Neural cell (in vitro differentiated cells): ENCODE results near the gene ABHD12. TPM values are rescaled to one million over a fixed set of nuclear protein-coding genes. Genes with fewer than 3 reads are reported as not detected.

Source experiments
- H2AFZ ChIP-seq: fragments of 200-600, 300-800 bp; sonication (generic), shearing (Covaris generic); 2 replicates; pipeline ENCODE4 v1.6.0; 2014; ENCODE audit warnings: low read depth, mild to moderate bottlenecking, antibody characterized with exemption, low read length, moderate library complexity
- H3F3A ChIP-seq: fragments of 200-600 bp; shearing (Covaris generic); 2 replicates; pipeline ENCODE4 v1.6.1; 2016; ENCODE audit warnings: mild to moderate bottlenecking, moderate library complexity, mixed read lengths, antibody characterized with exemption, low read length; ENCODE audit not compliant: insufficient read depth, poor library complexity, severe bottlenecking
- H3K27ac ChIP-seq: fragments of 200-600, 300-800 bp; sonication (generic), shearing (Covaris generic); 2 replicates; pipeline ENCODE4 v1.5.1; 2014; ENCODE audit warnings: mild to moderate bottlenecking, low read length, moderate library complexity
- H3K27me3 ChIP-seq: fragments of 300-800, 200-600 bp; sonication (generic), shearing (Covaris generic); 2 replicates; pipeline ENCODE4 v1.6.0; 2014; ENCODE audit warnings: mild to moderate bottlenecking, low read depth, low read length, moderate library complexity; ENCODE audit not compliant: insufficient read depth
- H3K36me3 ChIP-seq: fragments of 300-800, 200-600 bp; sonication (generic), shearing (Covaris generic); 2 replicates; pipeline ENCODE4 v1.5.1; 2014; ENCODE audit warnings: mild to moderate bottlenecking, antibody characterized with exemption, low read length, moderate library complexity; ENCODE audit not compliant: insufficient read depth
- H3K4me2 ChIP-seq: fragments of 300-800, 200-600 bp; sonication (generic), shearing (Covaris generic); 2 replicates; pipeline ENCODE4 v1.6.0; 2014; ENCODE audit warnings: mild to moderate bottlenecking, low read length
- H3K4me3 ChIP-seq: fragments of 300-800, 200-600 bp; sonication (generic), shearing (Covaris generic); 2 replicates; pipeline ENCODE4 v1.5.1; 2014; ENCODE audit warnings: mild to moderate bottlenecking, low read length, moderate library complexity
- H3K79me2 ChIP-seq: fragments of 200-600 bp; shearing (Covaris generic); replicated peaks from 2 replicates; pipeline ENCODE4 v1.6.0; 2014; ENCODE audit warnings: mild to moderate bottlenecking, low read length, moderate library complexity; ENCODE audit not compliant: insufficient read depth
- H3K9ac ChIP-seq: fragments of 300-800, 200-600 bp; sonication (generic), shearing (Covaris generic); 2 replicates; pipeline ENCODE4 v1.6.1; 2016; ENCODE audit warnings: mild to moderate bottlenecking, low read length, mixed read lengths
- H3K9me2 ChIP-seq: fragments of 200-600 bp; shearing (Covaris generic); 2 replicates; pipeline ENCODE4 v1.6.1; 2016; ENCODE audit warnings: mild to moderate bottlenecking, low read length, mixed read lengths; ENCODE audit not compliant: insufficient read depth
- H3K9me3 ChIP-seq: fragments of 200-600, 300-800 bp; sonication (generic), shearing (Covaris generic); 2 replicates; pipeline ENCODE4 v1.6.1; 2016; ENCODE audit warnings: mild to moderate bottlenecking, mixed run types, low read length, moderate library complexity, mixed read lengths
- H4K20me1 ChIP-seq: fragments of 200-600 bp; shearing (Covaris generic); 2 replicates; pipeline ENCODE4 v1.6.1; 2016; ENCODE audit warnings: mild to moderate bottlenecking, mixed run types; ENCODE audit not compliant: insufficient read depth
- EP300 ChIP-seq: fragments of 450-650 bp; conservative IDR thresholded peaks from 2 replicates; pipeline ENCODE4 v1.6.1; 2014; ENCODE audit warnings: antibody characterized with exemption, mild to moderate bottlenecking, moderate library complexity; ENCODE audit not compliant: poor library complexity, severe bottlenecking
- EZH2 ChIP-seq: fragments of 200-600, 300-800 bp; shearing (Covaris generic), sonication (generic); IDR thresholded peaks from 2 replicates; pipeline ENCODE4 v1.6.1; 2014; ENCODE audit warnings: antibody characterized with exemption, low read length, borderline replicate concordance, mild to moderate bottlenecking; ENCODE audit not compliant: insufficient read depth, poor library complexity, severe bottlenecking
- MXI1 ChIP-seq: fragments of 450-650 bp; conservative IDR thresholded peaks from 2 replicates; pipeline ENCODE4 v1.6.1; 2014; ENCODE audit warnings: antibody characterized with exemption, mild to moderate bottlenecking; ENCODE audit not compliant: poor library complexity, severe bottlenecking
- POLR2AphosphoS5 ChIP-seq: IDR thresholded peaks from 2 replicates; pipeline ENCODE4 v1.6.1; 2012
- RAD21 ChIP-seq: fragments of 450-650 bp; conservative IDR thresholded peaks from 2 replicates; pipeline ENCODE4 v1.6.1; 2014; ENCODE audit warnings: antibody characterized with exemption, mild to moderate bottlenecking, moderate library complexity
- REST ChIP-seq: IDR thresholded peaks from 2 replicates; pipeline ENCODE4 v1.6.1; 2012; ENCODE audit warnings: borderline replicate concordance
- SMC3 ChIP-seq: fragments of 450-650 bp; conservative IDR thresholded peaks from 2 replicates; pipeline ENCODE4 v1.6.1; 2014; ENCODE audit warnings: antibody characterized with exemption, mild to moderate bottlenecking, moderate library complexity; ENCODE audit not compliant: poor library complexity
- TAF1 ChIP-seq: IDR thresholded peaks from 2 replicates; pipeline ENCODE4 v1.6.1; 2012; ENCODE audit warnings: low read depth
- polyA plus RNA-seq: library from polyadenylated mRNA; depleted of rRNA; stranded (reverse); fragments of >200 nt; gene quantifications from 2 replicates; pipeline ENCODE4 v1.2.3, GENCODE V29; 2014
- TF ChIP-seq, protein P1 (sequence below): fragments of 450-650 bp; IDR thresholded peaks from 2 replicates; pipeline ENCODE4 v1.5.1; 2014; ENCODE audit warnings: antibody characterized with exemption, mild to moderate bottlenecking, moderate library complexity; ENCODE audit not compliant: poor library complexity, severe bottlenecking

ABHD12 gene
- polyA plus RNA-seq, 1 donor from 2014 or later: 32.3 TPM

DNA sequence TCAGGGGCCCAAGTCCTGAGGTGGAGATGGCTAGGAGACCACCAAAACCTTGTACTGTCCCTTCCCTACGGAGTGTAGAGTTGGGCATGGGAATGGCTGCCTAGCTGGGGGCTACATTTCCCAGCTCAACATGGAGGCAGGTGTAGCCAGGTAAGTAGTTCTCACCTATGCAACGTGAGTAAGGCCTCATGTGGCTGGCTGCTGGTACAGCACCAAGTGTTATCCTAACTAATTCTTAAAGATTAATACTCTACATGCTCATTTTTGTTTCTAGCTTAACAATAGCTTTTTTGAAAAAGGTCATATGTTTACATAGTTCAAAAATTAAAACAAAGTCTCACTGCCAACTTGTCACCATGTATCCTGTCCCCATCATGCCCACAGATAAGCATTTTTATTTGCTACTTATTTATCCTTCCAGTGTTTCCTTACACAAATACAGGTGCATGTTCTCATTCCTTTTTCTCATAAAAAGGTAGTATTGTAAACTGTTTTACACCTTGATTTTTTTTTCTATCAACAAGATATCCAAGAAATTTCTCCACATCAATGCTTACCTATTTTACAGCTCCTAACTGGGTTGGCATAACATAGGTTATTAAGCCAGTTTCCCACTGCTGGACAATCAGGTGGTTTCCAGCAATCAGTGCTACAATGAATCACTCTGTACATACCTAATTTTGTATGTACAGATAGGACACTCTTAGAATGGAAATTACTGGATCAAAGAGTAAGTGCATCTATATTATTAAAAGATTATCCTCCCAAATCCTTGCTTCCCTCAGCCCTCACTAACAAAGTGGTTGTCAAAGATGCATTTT lies 25.5 kb downstream of the ABHD12 start:
- Histone ChIP-seq H3K9ac (no peak overlapping the region), H3K27ac (no peak overlapping the region), H3K36me3 (no peaks in the 10 kb centered on the region), H3K4me3 (no peak overlapping the region), H3K9me3 (peaks cover 2% of the 10 kb centered on the region), H3F3A (no peaks in the 10 kb centered on the region), H3K27me3 (no peaks in the 10 kb centered on the region), H3K4me2 (no peak overlapping the region), H4K20me1 (no peaks in the 10 kb centered on the region), H2AFZ (no peak overlapping the region), H3K9me2 (no peaks in the 10 kb centered on the region), H3K79me2 (no peaks in the 10 kb centered on the region)
- no peak for TF ChIP-seq POLR2AphosphoS5
- TF ChIP-seq, protein P1, sequence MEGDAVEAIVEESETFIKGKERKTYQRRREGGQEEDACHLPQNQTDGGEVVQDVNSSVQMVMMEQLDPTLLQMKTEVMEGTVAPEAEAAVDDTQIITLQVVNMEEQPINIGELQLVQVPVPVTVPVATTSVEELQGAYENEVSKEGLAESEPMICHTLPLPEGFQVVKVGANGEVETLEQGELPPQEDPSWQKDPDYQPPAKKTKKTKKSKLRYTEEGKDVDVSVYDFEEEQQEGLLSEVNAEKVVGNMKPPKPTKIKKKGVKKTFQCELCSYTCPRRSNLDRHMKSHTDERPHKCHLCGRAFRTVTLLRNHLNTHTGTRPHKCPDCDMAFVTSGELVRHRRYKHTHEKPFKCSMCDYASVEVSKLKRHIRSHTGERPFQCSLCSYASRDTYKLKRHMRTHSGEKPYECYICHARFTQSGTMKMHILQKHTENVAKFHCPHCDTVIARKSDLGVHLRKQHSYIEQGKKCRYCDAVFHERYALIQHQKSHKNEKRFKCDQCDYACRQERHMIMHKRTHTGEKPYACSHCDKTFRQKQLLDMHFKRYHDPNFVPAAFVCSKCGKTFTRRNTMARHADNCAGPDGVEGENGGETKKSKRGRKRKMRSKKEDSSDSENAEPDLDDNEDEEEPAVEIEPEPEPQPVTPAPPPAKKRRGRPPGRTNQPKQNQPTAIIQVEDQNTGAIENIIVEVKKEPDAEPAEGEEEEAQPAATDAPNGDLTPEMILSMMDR: no peak
- no peak for TF ChIP-seq EP300
- no peak for TF ChIP-seq SMC3
- TF ChIP-seq RAD21: no peak
- no peak for TF ChIP-seq REST
- no peak for TF ChIP-seq EZH2
- no peak for TF ChIP-seq TAF1
- TF ChIP-seq MXI1: no peak

- Histone ChIP-seq H3K27me3 (no peaks in the 10 kb centered on the region), H3K79me2 (no peaks in the 10 kb centered on the region), H3K4me2 (no peak overlapping the region), H4K20me1 (no peaks in the 10 kb centered on the region), H3K9me3 (peaks cover 2% of the 10 kb centered on the region), H3K27ac (no peak overlapping the region), H3K9ac (no peak overlapping the region), H3K4me3 (no peak overlapping the region), H3F3A (no peaks in the 10 kb centered on the region), H2AFZ (no peak overlapping the region), H3K36me3 (no peaks in the 10 kb centered on the region), H3K9me2 (no peaks in the 10 kb centered on the region)
- TF ChIP-seq SMC3 (no peak), MXI1 (no peak), POLR2AphosphoS5 (no peak), EP300 (no peak), RAD21 (no peak), TAF1 (no peak), EZH2 (no peak)
- TF ChIP-seq, protein P1: no peak
Observed at GRCh38 chr20:25364180-25364788, 26.4 kb downstream of the ABHD12 start.
